Fibroblast of lung (primary cell): ENCODE results near the gene AGTR1.

Experiments
- CTCF ChIP-seq, 2 donors: IDR thresholded peaks in 1 of 2; conservative IDR thresholded peaks in 1 of 2; 1 replicate in 1 of 2; 2 replicates in 1 of 2; pipeline ENCODE4 v1.5.1; 2011 to 2012; ENCODE audit warnings: low read length in 2 of 2, control low read depth in 1 of 2, inconsistent platforms in 1 of 2, low read depth in 1 of 2, mild to moderate bottlenecking in 1 of 2
- EZH2 ChIP-seq: IDR thresholded peaks from 2 replicates; pipeline ENCODE4 v1.5.1; 2012; ENCODE audit warnings: low read length, control low read depth, mild to moderate bottlenecking; ENCODE audit errors: missing control alignments

DNA sequence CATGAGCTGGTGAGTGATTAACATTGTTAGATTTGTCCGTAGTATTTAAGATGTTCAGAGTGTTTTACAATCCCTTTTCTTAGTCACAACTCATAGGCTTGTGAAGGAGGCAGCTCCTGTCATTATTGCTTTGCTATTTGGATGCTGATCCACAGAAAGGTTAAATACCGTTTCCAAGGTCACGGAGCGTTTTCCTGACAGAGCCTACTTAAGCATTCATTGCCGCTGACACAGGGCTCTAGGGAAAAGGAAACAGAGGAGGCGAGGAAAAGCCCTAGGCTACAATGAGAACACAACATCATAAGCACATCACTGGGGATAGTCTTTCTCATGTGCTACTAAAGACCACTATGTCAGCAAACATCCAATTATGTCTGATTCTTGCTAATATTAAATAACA lies 91.4 kb downstream of the AGTR1 start:
- TF ChIP-seq EZH2 (no peak), CTCF (conservative IDR thresholded peaks at IDR 0.05 in 1 of 2, IDR thresholded peaks at IDR 0.05 in 1 of 2; ENCODE audit: low read depth in 1 of 2, low read length in 2 of 2) (no peak)
